ENCODE results near the gene ABCB11. TPM values are rescaled to one million over a fixed set of nuclear protein-coding genes. Genes with fewer than 3 reads are reported as not detected.

ABCB11 gene
- total RNA-seq, 1 experiment from 2014 or later: not detected

DNA sequence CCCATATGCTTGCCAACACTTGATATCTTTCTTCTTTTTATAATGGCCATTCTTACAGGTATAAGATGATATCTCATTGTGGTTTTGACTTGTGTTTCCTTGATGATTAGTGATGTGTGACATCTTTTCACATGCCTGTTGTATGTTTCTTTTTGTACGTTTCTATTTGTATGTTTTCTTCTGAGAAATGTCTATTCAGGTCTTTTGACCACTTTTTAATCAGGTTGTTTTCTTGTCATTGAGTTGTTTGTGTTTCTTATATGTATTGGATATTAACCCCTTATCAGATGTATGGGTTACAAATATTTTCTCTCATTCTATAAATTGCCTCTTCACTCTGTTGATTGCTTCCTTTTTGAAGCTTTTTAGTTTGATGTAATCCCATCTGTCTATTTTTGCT lies 42.4 kb downstream of the ABCB11 start:
- ChIA-PET CTCF (no interaction called here), POLR2A (ENCODE audit: low non-redundant PET) (no interaction called here)
- intact Hi-C loops (cut with micrococcal nuclease; ENCODE audit: unreplicated experiment): no loop called here
- no peaks in the 10 kb centered on the region for H3K9me3 ChIP-seq (ENCODE audit: low read depth, low read length, poor library complexity, severe bottlenecking)
- TF ChIP-seq, protein P1, sequence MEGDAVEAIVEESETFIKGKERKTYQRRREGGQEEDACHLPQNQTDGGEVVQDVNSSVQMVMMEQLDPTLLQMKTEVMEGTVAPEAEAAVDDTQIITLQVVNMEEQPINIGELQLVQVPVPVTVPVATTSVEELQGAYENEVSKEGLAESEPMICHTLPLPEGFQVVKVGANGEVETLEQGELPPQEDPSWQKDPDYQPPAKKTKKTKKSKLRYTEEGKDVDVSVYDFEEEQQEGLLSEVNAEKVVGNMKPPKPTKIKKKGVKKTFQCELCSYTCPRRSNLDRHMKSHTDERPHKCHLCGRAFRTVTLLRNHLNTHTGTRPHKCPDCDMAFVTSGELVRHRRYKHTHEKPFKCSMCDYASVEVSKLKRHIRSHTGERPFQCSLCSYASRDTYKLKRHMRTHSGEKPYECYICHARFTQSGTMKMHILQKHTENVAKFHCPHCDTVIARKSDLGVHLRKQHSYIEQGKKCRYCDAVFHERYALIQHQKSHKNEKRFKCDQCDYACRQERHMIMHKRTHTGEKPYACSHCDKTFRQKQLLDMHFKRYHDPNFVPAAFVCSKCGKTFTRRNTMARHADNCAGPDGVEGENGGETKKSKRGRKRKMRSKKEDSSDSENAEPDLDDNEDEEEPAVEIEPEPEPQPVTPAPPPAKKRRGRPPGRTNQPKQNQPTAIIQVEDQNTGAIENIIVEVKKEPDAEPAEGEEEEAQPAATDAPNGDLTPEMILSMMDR (conservative IDR thresholded peaks at IDR 0.05; ENCODE audit: low read depth, low read length): no peak
- TF ChIP-seq EZH2 (IDR thresholded peaks at IDR 0.05; ENCODE audit: borderline replicate concordance, low read depth, low read length, poor library complexity, severe bottlenecking): no peak
- H3K4me3 ChIP-seq (ENCODE audit: low read depth, low read length, poor library complexity, severe bottlenecking): no peak overlapping the region
- no peaks in the 10 kb centered on the region for H3K4me1 ChIP-seq (ENCODE audit: insufficient read depth, low read length, poor library complexity, severe bottlenecking)
- DNase-seq (ENCODE audit: low spot score): no peak
- no TSS peak for BruUV-seq (replicated peaks)
- H3K27me3 ChIP-seq (replicated peaks; ENCODE audit: insufficient read depth, low read depth, low read length, poor library complexity): peaks cover under 1% of the 10 kb centered on the region
- H3K36me3 ChIP-seq (ENCODE audit: insufficient read depth, low read length, poor library complexity, severe bottlenecking): no peaks in the 10 kb centered on the region
- no peak overlapping the region for H3K27ac ChIP-seq (ENCODE audit: low read depth, low read length, poor library complexity, severe bottlenecking)

- peaks cover 5% of the 10 kb centered on the region for H3K27me3 ChIP-seq (replicated peaks; ENCODE audit: insufficient read depth, low read depth, low read length, poor library complexity)
- BruUV-seq (replicated peaks): no TSS peak
- H3K9me3 ChIP-seq (ENCODE audit: low read depth, low read length, poor library complexity, severe bottlenecking): no peaks in the 10 kb centered on the region
- no peak for DNase-seq (ENCODE audit: low spot score)
- CTCF ChIA-PET: no interaction called here
- POLR2A ChIA-PET (ENCODE audit: low non-redundant PET): no interaction called here
- no peaks in the 10 kb centered on the region for H3K36me3 ChIP-seq (ENCODE audit: insufficient read depth, low read length, poor library complexity, severe bottlenecking)
- H3K4me1 ChIP-seq (ENCODE audit: insufficient read depth, low read length, poor library complexity, severe bottlenecking): no peaks in the 10 kb centered on the region
- TF ChIP-seq EZH2 (IDR thresholded peaks at IDR 0.05; ENCODE audit: borderline replicate concordance, low read depth, low read length, poor library complexity, severe bottlenecking): no peak
- TF ChIP-seq, protein P1 (conservative IDR thresholded peaks at IDR 0.05; ENCODE audit: low read depth, low read length): no peak
- no peak overlapping the region for H3K4me3 ChIP-seq (ENCODE audit: low read depth, low read length, poor library complexity, severe bottlenecking)
- intact Hi-C loops (cut with micrococcal nuclease; ENCODE audit: unreplicated experiment): no loop called here
- no peak overlapping the region for H3K27ac ChIP-seq (ENCODE audit: low read depth, low read length, poor library complexity, severe bottlenecking)
These were observed 44.7 kb downstream of the ABCB11 start for GRCh38 chr2:168986398-168986943.

- Histone ChIP-seq H3K4me3 (ENCODE audit: low read depth, low read length, poor library complexity, severe bottlenecking) (no peak overlapping the region), H3K27ac (ENCODE audit: low read depth, low read length, poor library complexity, severe bottlenecking) (no peak overlapping the region), H3K36me3 (ENCODE audit: insufficient read depth, low read length, poor library complexity, severe bottlenecking) (no peaks in the 10 kb centered on the region), H3K9me3 (ENCODE audit: low read depth, low read length, poor library complexity, severe bottlenecking) (no peaks in the 10 kb centered on the region), H3K4me1 (ENCODE audit: insufficient read depth, low read length, poor library complexity, severe bottlenecking) (no peaks in the 10 kb centered on the region), H3K27me3 (replicated peaks; ENCODE audit: insufficient read depth, low read depth, low read length, poor library complexity) (peaks cover 5% of the 10 kb centered on the region)
- TF ChIP-seq EZH2 (IDR thresholded peaks at IDR 0.05; ENCODE audit: borderline replicate concordance, low read depth, low read length, poor library complexity, severe bottlenecking): no peak
- TF ChIP-seq, protein P1 (conservative IDR thresholded peaks at IDR 0.05; ENCODE audit: low read depth, low read length): no peak
- BruUV-seq (replicated peaks): no TSS peak
- ChIA-PET POLR2A (ENCODE audit: low non-redundant PET) (no interaction called here), CTCF (no interaction called here)
- intact Hi-C loops (cut with micrococcal nuclease; ENCODE audit: unreplicated experiment): no loop called here
- DNase-seq (ENCODE audit: low spot score): no peak
These were observed 49.5 kb downstream of the ABCB11 start for GRCh38 chr2:168981651-168982050.

All from A673 (cell line).